GM20000 (cell line): ENCODE results near the gene CARMIL1.
"Not testable (repeated sequence)": the region's sequence is repeated elsewhere in the genome, so short reads cannot be mapped to it uniquely, and the experiment has no call there.

Source experiments
- DNase-seq: peaks from one replicate; pipeline ENCODE4 v3.0.0; 2012; ENCODE audit warnings: low spot score
- TF ChIP-seq, protein P1 (sequence below): IDR thresholded peaks from 2 replicates; pipeline ENCODE4 v1.5.1; 2012; ENCODE audit warnings: mild to moderate bottlenecking, control low read depth; ENCODE audit errors: extremely low read depth, missing control alignments

Gene CARMIL1

DNA sequence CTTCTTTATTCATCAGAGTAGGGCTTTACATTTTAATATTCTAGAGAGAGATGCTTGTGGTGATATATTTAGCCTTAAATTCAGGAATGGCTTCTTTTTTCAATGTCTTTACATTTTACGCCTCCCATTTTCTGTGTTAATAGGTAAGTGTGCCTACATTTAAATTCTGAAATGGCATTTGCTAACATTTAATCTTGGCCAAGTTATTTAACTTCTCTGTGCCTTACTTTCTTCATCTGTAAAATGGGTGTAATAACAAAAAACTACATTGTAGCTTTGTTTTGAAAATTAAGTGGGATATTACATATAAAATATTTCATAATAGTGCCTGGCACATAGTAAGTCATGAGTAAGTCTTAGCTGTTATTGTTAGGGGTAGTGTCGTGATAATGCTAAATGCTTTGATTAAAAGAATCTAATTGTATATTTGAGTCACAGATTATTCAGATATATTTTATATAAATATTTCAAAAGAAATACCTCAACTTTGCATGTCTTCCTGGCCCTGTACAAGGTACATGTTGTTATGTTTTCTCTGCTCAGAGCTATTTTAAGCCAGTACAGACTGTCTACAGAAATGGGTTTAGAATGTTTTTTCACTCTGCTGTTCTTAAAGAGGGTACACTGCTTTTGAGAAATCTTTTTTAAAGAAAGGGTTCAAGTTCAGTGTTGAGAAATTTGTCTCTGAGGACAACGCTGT is 18.8 kb downstream of the CARMIL1 start:
- TF ChIP-seq, protein P1, sequence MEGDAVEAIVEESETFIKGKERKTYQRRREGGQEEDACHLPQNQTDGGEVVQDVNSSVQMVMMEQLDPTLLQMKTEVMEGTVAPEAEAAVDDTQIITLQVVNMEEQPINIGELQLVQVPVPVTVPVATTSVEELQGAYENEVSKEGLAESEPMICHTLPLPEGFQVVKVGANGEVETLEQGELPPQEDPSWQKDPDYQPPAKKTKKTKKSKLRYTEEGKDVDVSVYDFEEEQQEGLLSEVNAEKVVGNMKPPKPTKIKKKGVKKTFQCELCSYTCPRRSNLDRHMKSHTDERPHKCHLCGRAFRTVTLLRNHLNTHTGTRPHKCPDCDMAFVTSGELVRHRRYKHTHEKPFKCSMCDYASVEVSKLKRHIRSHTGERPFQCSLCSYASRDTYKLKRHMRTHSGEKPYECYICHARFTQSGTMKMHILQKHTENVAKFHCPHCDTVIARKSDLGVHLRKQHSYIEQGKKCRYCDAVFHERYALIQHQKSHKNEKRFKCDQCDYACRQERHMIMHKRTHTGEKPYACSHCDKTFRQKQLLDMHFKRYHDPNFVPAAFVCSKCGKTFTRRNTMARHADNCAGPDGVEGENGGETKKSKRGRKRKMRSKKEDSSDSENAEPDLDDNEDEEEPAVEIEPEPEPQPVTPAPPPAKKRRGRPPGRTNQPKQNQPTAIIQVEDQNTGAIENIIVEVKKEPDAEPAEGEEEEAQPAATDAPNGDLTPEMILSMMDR = no peak
- DNase-seq = no peak

DNA sequence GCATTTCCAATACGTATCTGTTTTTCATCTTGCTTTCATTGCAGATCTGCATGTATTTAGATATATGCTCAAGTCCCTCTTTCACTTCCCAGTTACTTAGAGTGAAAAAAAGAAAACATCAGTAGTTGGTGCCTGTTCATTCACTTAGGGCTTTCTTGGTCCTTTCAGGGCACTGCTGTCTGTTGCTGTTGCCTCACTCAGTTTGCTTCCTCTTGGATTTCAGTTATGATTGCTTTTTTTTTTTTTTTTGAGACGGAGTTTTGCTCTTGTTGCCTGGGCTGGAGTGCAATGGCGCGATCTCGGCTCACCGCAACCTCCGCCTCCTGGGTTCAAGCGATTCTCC is 19.3 kb downstream of the CARMIL1 start:
- DNase-seq = not testable (repeated sequence)

DNA sequence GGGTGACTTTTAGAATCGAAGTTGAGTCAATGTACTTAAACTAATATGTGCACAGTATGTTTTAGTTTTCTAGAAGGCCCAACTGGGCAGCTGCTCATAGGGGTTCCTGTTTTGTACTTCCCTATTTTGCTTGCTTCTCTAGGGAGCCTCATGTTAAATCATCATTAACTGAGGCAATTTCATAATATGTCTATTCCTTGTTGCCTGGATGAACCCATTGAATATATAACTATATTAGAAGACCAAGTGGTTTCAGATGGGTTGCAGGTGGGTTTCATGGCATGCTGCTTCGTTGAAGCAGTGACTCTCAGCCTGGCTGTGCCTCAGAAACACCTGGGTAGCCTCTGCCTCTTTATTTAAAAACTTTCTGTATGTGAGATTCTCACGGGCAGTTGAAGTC is 22.2 kb downstream of the CARMIL1 start:
- no peak for DNase-seq
- TF ChIP-seq, protein P1 = no peak

DNA sequence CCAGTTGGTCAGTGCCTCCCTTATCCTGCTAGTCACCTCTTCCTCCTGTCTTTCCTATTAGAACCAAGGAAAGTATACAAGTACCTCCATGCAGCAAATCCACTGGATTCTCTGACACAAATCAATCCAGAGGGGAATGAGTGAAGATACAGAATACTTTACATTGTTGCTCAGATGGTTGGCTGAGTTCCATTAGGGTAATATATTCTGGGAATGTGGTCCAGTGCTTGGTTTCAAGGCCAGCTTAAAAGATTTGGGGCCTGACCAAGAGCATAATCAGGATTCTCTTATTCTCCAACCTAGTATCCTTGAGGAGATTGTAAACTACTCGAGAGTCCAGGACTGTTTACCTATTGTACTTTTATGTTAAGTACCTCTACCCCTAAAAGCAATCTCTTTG is 23.0 kb downstream of the CARMIL1 start:
- DNase-seq = no peak
- TF ChIP-seq, protein P1 = no peak

DNA sequence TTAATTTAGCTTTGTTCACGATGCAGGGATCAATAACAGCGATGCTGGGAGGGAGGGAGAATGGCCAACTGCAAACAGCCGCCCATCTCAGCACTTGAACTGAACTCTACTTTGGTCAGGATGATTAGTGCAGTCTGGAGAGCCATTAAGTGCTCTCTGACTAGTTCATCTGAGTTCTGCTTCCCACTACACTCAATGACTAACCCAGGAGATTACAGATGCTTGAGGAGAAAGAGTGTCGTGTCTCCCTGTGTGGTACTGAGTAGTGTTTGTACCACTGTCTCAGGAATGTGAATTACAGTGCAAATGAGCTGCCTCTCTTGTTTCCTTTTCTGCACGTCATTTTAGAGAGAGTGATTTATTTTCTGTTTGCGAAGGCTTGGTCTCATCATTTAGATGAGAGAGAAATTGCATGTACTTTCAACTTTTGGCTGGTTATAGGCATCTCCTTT is 23.5 kb downstream of the CARMIL1 start:
- TF ChIP-seq, protein P1 = no peak
- DNase-seq = no peak

DNA sequence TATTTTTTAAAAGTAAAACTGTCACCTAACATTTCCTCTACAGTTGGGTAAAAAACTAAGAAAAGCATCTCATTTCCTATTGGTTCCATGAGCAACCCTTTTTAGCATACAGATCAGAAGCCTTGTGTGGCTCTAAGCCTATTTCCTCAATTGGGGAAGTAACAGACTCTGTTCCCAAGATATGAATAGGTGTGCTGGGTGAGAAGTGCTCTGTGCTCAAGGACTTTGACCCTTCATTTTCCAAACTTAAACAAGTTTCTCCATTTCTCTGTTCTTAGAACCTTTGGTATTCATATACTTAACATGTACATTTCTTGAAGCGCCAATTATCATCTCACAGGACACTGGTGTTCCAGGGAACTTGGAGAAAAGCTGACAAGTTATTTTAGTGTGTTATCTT is 24.1 kb downstream of the CARMIL1 start:
- no peak for DNase-seq
- TF ChIP-seq, protein P1 = no peak

DNA sequence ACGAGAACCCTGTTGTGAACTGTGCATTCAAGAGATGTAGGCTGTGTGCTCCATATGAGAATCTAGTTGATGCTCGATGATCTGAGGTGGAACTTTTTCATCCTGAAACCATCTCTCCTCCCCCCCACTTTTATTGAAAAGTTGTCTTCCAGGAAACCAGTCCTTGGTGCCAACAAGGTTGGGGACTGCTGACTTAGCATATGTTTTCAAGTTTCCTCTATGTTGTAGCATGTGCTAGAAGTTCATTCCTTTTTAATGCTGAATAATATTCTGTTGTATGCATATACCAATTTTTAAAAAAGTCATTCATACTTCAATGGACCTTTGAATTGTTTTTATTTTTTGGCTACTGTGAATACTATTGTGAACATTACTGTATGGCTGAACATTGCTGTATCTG is 27.2 kb downstream of the CARMIL1 start:
- TF ChIP-seq, protein P1 = no peak
- DNase-seq = no peak

DNA sequence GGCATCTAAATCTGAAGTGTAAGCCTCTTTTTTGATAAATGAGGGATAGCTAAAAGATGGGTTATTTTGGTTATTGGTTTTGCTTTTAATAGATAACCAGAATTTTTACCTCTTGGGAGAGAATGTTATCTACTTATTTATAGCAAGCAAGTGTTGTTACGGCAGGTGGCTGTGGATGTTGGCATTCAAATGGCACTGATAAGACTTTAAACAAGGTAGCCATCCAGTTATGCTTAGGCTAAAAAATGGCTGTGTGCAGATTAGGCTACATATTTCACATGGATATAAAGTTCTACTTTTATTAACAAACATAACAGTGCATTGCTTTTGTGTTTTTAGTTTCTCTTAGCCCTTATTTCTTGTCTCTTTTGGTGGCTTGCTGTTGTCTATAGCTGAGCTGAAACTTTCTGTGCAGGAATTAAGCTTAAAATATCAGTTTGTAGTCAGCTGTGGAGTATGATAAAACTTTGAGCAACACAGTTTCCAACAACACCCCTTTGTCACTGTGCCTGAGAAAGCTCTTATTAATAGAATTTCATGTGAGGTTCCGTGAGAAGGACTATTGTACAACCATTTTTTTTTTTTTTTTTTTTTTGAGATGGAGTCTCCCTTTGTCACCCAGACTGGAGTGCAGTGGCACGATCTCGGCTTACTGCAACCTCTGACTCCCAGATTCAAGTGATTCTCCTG is 28.8 kb downstream of the CARMIL1 start:
- DNase-seq = no peak

More for the DNA sequence above, 28.8 kb downstream of the CARMIL1 start:
- TF ChIP-seq, protein P1 = no peak
